GM12878 (cell line): ENCODE measurements around the gene REEP5.

Experiments used
- SMARCA5 ChIP-seq: fragments of 450-650 bp; IDR thresholded peaks from 2 replicates; pipeline ENCODE4 v1.6.1; 2017; ENCODE audit warnings: mild to moderate bottlenecking
- TCF3 ChIP-seq: IDR thresholded peaks from 2 replicates; pipeline ENCODE4 v1.6.1; 2012; ENCODE audit warnings: low read depth, mild to moderate bottlenecking, low read length, borderline replicate concordance; ENCODE audit not compliant: insufficient read depth

DNA sequence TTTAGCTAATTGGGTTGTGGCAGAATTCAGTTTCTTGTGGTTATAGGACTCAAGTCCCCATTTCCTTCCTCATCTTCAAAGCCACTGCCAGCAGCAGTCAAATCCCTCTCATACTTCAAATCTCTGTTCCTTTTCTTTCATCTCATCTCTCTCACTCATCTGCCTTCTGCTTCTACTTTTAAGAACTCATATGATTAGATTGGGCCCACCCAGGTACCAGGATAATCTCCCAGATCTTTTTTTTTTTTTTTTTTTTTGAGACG lies 8.0 kb upstream of the REEP5 start:
- TF ChIP-seq TCF3 (no peak), SMARCA5 (no peak)
